ENCODE data around the gene PCSK1N.

PCSK1N gene

DNA sequence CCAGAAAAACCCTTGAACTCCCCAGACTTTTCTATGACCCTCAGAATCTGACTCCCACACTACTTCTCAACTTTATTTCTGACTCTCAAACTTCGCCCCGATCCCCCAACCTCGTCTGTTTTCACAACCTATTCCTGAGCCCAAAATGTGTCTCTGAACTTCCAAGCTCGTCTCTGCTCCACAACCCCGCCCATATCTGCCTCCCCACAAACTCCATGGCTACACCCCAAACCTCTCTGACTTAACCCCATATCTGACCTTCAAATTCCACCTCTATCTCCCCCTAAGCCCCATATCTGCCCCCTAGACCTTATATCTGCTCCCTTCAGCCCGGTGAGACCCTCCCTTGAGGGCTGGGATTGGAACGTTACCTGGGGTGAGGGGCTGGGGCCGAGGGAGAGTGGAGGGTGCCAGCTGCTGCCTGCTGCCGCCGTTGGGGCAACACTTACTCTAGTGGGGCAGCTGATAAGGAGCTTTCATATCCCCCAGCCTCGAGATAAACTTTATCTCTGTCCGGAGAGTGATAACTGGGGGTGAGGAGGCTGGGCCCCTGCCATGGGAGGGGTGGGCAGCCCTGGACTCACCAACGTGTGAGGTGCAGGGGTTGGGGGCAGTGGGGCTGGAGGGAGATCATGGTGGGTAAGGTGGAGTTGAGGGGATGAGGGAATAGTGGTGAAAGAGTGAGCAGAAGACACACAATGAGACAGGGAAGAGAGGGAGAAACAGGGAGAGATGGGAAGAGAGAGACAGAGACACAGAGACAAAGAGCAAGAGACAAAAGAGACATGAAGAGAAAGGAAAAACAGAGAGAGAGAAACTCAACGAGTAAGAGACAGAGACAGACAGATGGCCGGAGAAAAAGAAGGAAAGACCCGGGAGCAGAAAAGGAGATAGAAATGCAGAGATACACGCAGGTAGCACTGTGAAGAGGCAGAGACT is 47.6 kb downstream of the PCSK1N start:
- H3K4me3 ChIP-seq (ENCODE audit: low read depth, low read length) = no peak overlapping the region
- no peak for DNase-seq (ENCODE audit: low read depth)
- no peak for TF ChIP-seq CTCF (IDR thresholded peaks at IDR 0.05; ENCODE audit: control insufficient read depth, extremely low read depth, insufficient read depth)

GRCh38 chrX:48786825-48787504 is 48.4 kb downstream of the PCSK1N start:
- TF ChIP-seq CTCF (IDR thresholded peaks at IDR 0.05; ENCODE audit: control insufficient read depth, extremely low read depth, insufficient read depth) = no peak
- no peak overlapping the region for H3K4me3 ChIP-seq (ENCODE audit: low read depth, low read length)

DNA sequence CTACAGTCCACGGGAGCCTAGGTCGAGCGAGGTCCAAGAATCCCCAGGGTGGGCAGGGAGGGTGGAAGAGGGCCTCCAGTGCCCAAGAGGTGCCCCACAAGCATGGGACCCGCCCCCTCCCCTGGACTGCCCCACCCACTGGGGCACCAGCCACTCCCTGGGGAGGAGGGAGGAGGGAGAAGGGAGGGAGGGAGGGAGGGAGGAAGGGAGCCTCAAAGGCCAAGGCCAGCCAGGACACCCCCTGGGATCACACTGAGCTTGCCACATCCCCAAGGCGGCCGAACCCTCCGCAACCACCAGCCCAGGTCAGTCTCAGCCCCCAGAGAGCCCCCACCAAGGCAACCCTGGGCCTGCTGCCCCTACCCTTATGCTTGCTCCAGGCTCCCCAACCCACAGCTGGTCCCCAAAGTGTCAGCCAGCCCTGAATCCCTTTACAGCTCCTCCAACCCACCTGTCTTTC is 49.0 kb downstream of the PCSK1N start, which contains the start of gene GATA1:
Gene GATA1 (plus strand): TSS at position 250 of the 460 bp plus-strand sequence. CDS start 4,520 bp downstream, outside the sequence.
- H3K4me3 ChIP-seq (ENCODE audit: low read depth, low read length) = no peak within 1 kb of the TSS
- no peak for TF ChIP-seq CTCF (IDR thresholded peaks at IDR 0.05; ENCODE audit: control insufficient read depth, extremely low read depth, insufficient read depth)
- DNase-seq (ENCODE audit: low read depth) = no peak

More at GRCh38 chrX:48786825-48787504, 48.4 kb downstream of the PCSK1N start:
- no peak for DNase-seq (ENCODE audit: low read depth)

GRCh38 chrX:48785540-48786214 is 49.7 kb downstream of the PCSK1N start:
- no peak for TF ChIP-seq CTCF (IDR thresholded peaks at IDR 0.05; ENCODE audit: control insufficient read depth, extremely low read depth, insufficient read depth)
- DNase-seq (ENCODE audit: low read depth) = no peak
- H3K4me3 ChIP-seq (ENCODE audit: low read depth, low read length) = no peak overlapping the region

DNA sequence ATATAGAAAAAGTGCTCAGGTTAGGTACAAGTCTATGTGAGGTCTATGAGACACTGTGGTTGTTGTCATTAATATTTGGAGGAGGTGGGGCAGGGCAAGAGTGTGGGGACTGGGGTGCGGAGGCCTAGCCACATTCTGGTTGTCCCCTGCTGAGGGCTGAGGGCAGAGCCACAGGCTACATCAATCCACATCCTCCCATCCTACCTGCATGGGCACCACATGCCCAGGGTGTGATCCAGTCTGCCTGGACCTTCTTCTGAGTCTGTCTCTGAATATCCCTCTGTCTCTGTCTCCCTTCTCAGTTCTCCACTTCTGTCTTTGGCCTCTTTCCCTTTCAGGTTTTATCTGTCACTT is 50.2 kb downstream of the PCSK1N start:
- H3K4me3 ChIP-seq (ENCODE audit: low read depth, low read length) = no peak overlapping the region
- no peak for TF ChIP-seq CTCF (IDR thresholded peaks at IDR 0.05; ENCODE audit: control insufficient read depth, extremely low read depth, insufficient read depth)
- no peak for DNase-seq (ENCODE audit: low read depth)

GRCh38 chrX:48784726-48785125 is 50.7 kb downstream of the PCSK1N start:
- no peak for TF ChIP-seq CTCF (IDR thresholded peaks at IDR 0.05; ENCODE audit: control insufficient read depth, extremely low read depth, insufficient read depth)
- no peak for DNase-seq (ENCODE audit: low read depth)
- no peak overlapping the region for H3K4me3 ChIP-seq (ENCODE audit: low read depth, low read length)

Measured in LNCaP clone FGC (cell line).